K562 (cell line): ENCODE results near the gene DLGAP1. TPM values are rescaled to one million over a fixed set of nuclear protein-coding genes. Genes with fewer than 3 reads are reported as not detected.
A peak's percentile ranks its signal among the peaks of the same experiment; 100 is the strongest.

Experiments used
- ARID1B ChIP-seq: fragments of 450-650 bp; IDR thresholded peaks from 2 replicates; pipeline ENCODE4 v1.6.1; 2016; ENCODE audit warnings: antibody characterized with exemption, mild to moderate bottlenecking, inconsistent platforms
- CTCF ChIP-seq, 3 experiments: IDR thresholded peaks in 2 of 3; conservative IDR thresholded peaks in 1 of 3; 2 replicates each; pipeline ENCODE4 v1.5.1; 2011 to 2012; ENCODE audit warnings: low read length in 3 of 3, mild to moderate bottlenecking in 3 of 3, control low read depth in 2 of 3, improper control_type of control experiment in 1 of 3, inconsistent platforms in 1 of 3, low read depth in 1 of 3, mixed read lengths in 1 of 3, moderate library complexity in 1 of 3; ENCODE audit not compliant: insufficient read depth in 2 of 3
- FOXO4 ChIP-seq: fragments of 450-650 bp; formaldehyde crosslinking; IDR thresholded peaks from 2 replicates; pipeline ENCODE4 v1.4.0; 2020; ENCODE audit warnings: mild to moderate bottlenecking, moderate library complexity
- IRF9 ChIP-seq: fragments of 450-650 bp; IDR thresholded peaks from 2 replicates; pipeline ENCODE4 v1.6.1; 2016; ENCODE audit warnings: missing biosample characterization, missing genetic modification characterization
- KAT2B ChIP-seq: IDR thresholded peaks from one replicate; pipeline ENCODE4 v1.6.1; 2012; ENCODE audit warnings: low read depth, mild to moderate bottlenecking, control low read depth, inconsistent platforms, low read length, moderate library complexity
- LCOR ChIP-seq: sonication (generic); formaldehyde crosslinking; IDR thresholded peaks from 2 replicates; pipeline ENCODE4 v1.8.0; 2022; ENCODE audit warnings: mild to moderate bottlenecking, missing genetic modification reagents
- MCM5 ChIP-seq: fragments of 450-650 bp; IDR thresholded peaks from 2 replicates; pipeline ENCODE4 v1.6.1; 2016; ENCODE audit warnings: low read depth
- PATZ1 ChIP-seq: fragments of 250-450 bp; sonication (Bioruptor Pico); IDR thresholded peaks from 2 replicates; pipeline ENCODE4 v1.5.0; 2020; ENCODE audit warnings: mild to moderate bottlenecking, borderline replicate concordance
- SETDB1 ChIP-seq: IDR thresholded peaks from one replicate; pipeline ENCODE4 v1.6.1; 2012; ENCODE audit warnings: low read length, control low read depth, inconsistent platforms
- SMC3 ChIP-seq: conservative IDR thresholded peaks from 2 replicates; pipeline ENCODE4 v1.6.1; 2011; ENCODE audit warnings: low read depth, low read length, improper control_type of control experiment; ENCODE audit not compliant: insufficient read depth
- STAT5B ChIP-seq: fragments of 250-450 bp; sonication (Bioruptor Pico); IDR thresholded peaks from 2 replicates; pipeline ENCODE4 v1.8.0; 2021; ENCODE audit warnings: mild to moderate bottlenecking, inconsistent platforms
- TAF1 ChIP-seq: IDR thresholded peaks from 2 replicates; pipeline ENCODE4 v1.6.1; 2011; ENCODE audit warnings: mild to moderate bottlenecking, low read length, moderate library complexity; ENCODE audit not compliant: insufficient read depth, control insufficient read depth, severe bottlenecking; ENCODE audit errors: extremely low read depth
- TFE3 ChIP-seq: fragments of 450-650 bp; formaldehyde crosslinking; IDR thresholded peaks from 2 replicates; pipeline ENCODE4 v1.4.0; 2020; ENCODE audit warnings: mild to moderate bottlenecking, mixed read lengths
- THAP7 ChIP-seq: fragments of 250-450 bp; sonication (Bioruptor Pico); IDR thresholded peaks from 2 replicates; pipeline ENCODE4 v1.5.0; 2021
- ZNF311 ChIP-seq: fragments of 250-450 bp; sonication (Bioruptor Pico); IDR thresholded peaks from 2 replicates; pipeline ENCODE4 v1.4.0; 2020; ENCODE audit warnings: mild to moderate bottlenecking, moderate library complexity
- ZNF445 ChIP-seq: fragments of 250-450 bp; sonication (Bioruptor Pico); IDR thresholded peaks from 2 replicates; pipeline ENCODE4 v1.4.0; 2020; ENCODE audit warnings: low read depth, mild to moderate bottlenecking, moderate library complexity
- ZNF778 ChIP-seq: fragments of 450-650 bp; formaldehyde crosslinking; IDR thresholded peaks from 2 replicates; pipeline ENCODE4 v1.4.0; 2020; ENCODE audit warnings: mild to moderate bottlenecking, moderate library complexity
- polyA plus RNA-seq, 8 experiments: library from polyadenylated mRNA; depleted of rRNA in 4 of 8; stranded (reverse) in 5 of 8; unstranded in 3 of 8; fragments of >200 nt; fragmentation: Nextera tagmentation in 2 of 8; fragmentation: Illumina TruSeq in 1 of 8; extraction: Ambion mirVana in 2 of 8; extraction: Trizol in 1 of 8; gene quantifications; 2 replicates each; pipeline versions ENCODE4 v1.2.1 to v1.2.3, GENCODE V29; 2011 to 2014; ENCODE audit warnings: inconsistent platforms in 1 of 8, missing spikeins in 1 of 8
- total RNA-seq, 7 experiments: library from RNA; depleted of rRNA in 6 of 7; stranded (reverse); fragments of >200 nt in 6 of 7; fragmentation: Illumina TruSeq in 2 of 7; extraction: Trizol in 2 of 7; gene quantifications; 2 replicates each; pipeline versions ENCODE4 v1.2.1 to v1.2.3, GENCODE V29; 2011 to 2021; ENCODE audit warnings: low replicate concordance in 1 of 7

The DLGAP1 gene
- total and polyA plus RNA-seq, 9 of the 15 experiments (the other 6 are each of a cell fraction or from before 2014, with no cell fraction given), result 0.04 to 0.22 (median 0.08) TPM

- TF ChIP-seq SETDB1 (no peak), CTCF (IDR thresholded peaks at IDR 0.05 in 2 of 3, conservative IDR thresholded peaks at IDR 0.05 in 1 of 3; ENCODE audit: insufficient read depth in 2 of 3, low read depth in 1 of 3, low read length in 3 of 3) (no peak), ZNF311 (CRISPR knock-in tag) (no peak), LCOR (CRISPR knock-in tag) (0 out of 2 replicates have a peak, but pooled peaks have one; percentile 34), FOXO4 (CRISPR knock-in tag) (no peak), KAT2B (no peak), ARID1B (no peak), STAT5B (no peak), SMC3 (no peak), TAF1 (peak; percentile 40), TFE3 (CRISPR knock-in tag) (no peak), PATZ1 (CRISPR knock-in tag) (peak; percentile 84; the same call in 1 of the 2 replicates), IRF9 (tag) (no peak), MCM5 (no peak), ZNF445 (CRISPR knock-in tag) (0 out of 2 replicates have a peak, but pooled peaks have one; percentile 69), THAP7 (CRISPR knock-in tag) (peak; percentile 85; the same call in 1 of the 2 replicates), ZNF778 (no peak)
These were observed 1006.1 kb downstream of the DLGAP1 start (continued) for GRCh38 chr18:3448838-3449511.
